Measurements from ENCODE around the gene LACC1.

The LACC1 gene

GRCh38 chr13:43910856-43911255 is 31.2 kb downstream of the LACC1 start:
- no peak for TF ChIP-seq POU2F2 (IDR thresholded peaks at IDR 0.05; ENCODE audit: low read depth, low read length)
- TF ChIP-seq POLR2A (IDR thresholded peaks at IDR 0.05; ENCODE audit: low read depth, low read length), result no peak
- TF ChIP-seq SPI1 (IDR thresholded peaks at IDR 0.05; ENCODE audit: low read depth, low read length), result no peak
- no peak for TF ChIP-seq PAX5 (IDR thresholded peaks at IDR 0.05; ENCODE audit: insufficient read depth, low read length, severe bottlenecking)
- TF ChIP-seq TAF1 (IDR thresholded peaks at IDR 0.05; ENCODE audit: low read depth, low read length), result no peak
- TF ChIP-seq POLR2AphosphoS5 (IDR thresholded peaks at IDR 0.05; ENCODE audit: low read depth, low read length), result no peak
- DNase-seq (ENCODE audit: insufficient read length, low spot score), result no peak
- no peak for FAIRE-seq

- no peak for FAIRE-seq
- TF ChIP-seq TAF1 (IDR thresholded peaks at IDR 0.05; ENCODE audit: low read depth, low read length) (no peak), SPI1 (IDR thresholded peaks at IDR 0.05; ENCODE audit: low read depth, low read length) (no peak), PAX5 (IDR thresholded peaks at IDR 0.05; ENCODE audit: insufficient read depth, low read length, severe bottlenecking) (no peak), POLR2A (IDR thresholded peaks at IDR 0.05; ENCODE audit: low read depth, low read length) (no peak), POU2F2 (IDR thresholded peaks at IDR 0.05; ENCODE audit: low read depth, low read length) (no peak), POLR2AphosphoS5 (IDR thresholded peaks at IDR 0.05; ENCODE audit: low read depth, low read length) (no peak)
- DNase-seq (ENCODE audit: insufficient read length, low spot score), result no peak
These were observed 31.6 kb downstream of the LACC1 start for GRCh38 chr13:43911278-43911677.

GRCh38 chr13:43911871-43912270 is 32.2 kb downstream of the LACC1 start:
- no peak for TF ChIP-seq POLR2A (IDR thresholded peaks at IDR 0.05; ENCODE audit: low read depth, low read length)
- TF ChIP-seq TAF1 (IDR thresholded peaks at IDR 0.05; ENCODE audit: low read depth, low read length), result no peak
- no peak for TF ChIP-seq PAX5 (IDR thresholded peaks at IDR 0.05; ENCODE audit: insufficient read depth, low read length, severe bottlenecking)
- no peak for TF ChIP-seq POU2F2 (IDR thresholded peaks at IDR 0.05; ENCODE audit: low read depth, low read length)
- no peak for TF ChIP-seq SPI1 (IDR thresholded peaks at IDR 0.05; ENCODE audit: low read depth, low read length)
- no peak for TF ChIP-seq POLR2AphosphoS5 (IDR thresholded peaks at IDR 0.05; ENCODE audit: low read depth, low read length)
- DNase-seq (ENCODE audit: insufficient read length, low spot score) (no peak), FAIRE-seq (no peak)

- no peak for DNase-seq (ENCODE audit: insufficient read length, low spot score)
- no peak for TF ChIP-seq PAX5 (IDR thresholded peaks at IDR 0.05; ENCODE audit: insufficient read depth, low read length, severe bottlenecking)
- no peak for TF ChIP-seq POLR2A (IDR thresholded peaks at IDR 0.05; ENCODE audit: low read depth, low read length)
- no peak for TF ChIP-seq POU2F2 (IDR thresholded peaks at IDR 0.05; ENCODE audit: low read depth, low read length)
- no peak for TF ChIP-seq TAF1 (IDR thresholded peaks at IDR 0.05; ENCODE audit: low read depth, low read length)
- no peak for TF ChIP-seq SPI1 (IDR thresholded peaks at IDR 0.05; ENCODE audit: low read depth, low read length)
- TF ChIP-seq POLR2AphosphoS5 (IDR thresholded peaks at IDR 0.05; ENCODE audit: low read depth, low read length), result no peak
- FAIRE-seq, result no peak
These were observed 35.7 kb downstream of the LACC1 start for GRCh38 chr13:43915451-43915850.

- FAIRE-seq (no peak), DNase-seq (ENCODE audit: insufficient read length, low spot score) (no peak)
- TF ChIP-seq POU2F2 (IDR thresholded peaks at IDR 0.05; ENCODE audit: low read depth, low read length) (no peak), TAF1 (IDR thresholded peaks at IDR 0.05; ENCODE audit: low read depth, low read length) (no peak), SPI1 (IDR thresholded peaks at IDR 0.05; ENCODE audit: low read depth, low read length) (no peak), PAX5 (IDR thresholded peaks at IDR 0.05; ENCODE audit: insufficient read depth, low read length, severe bottlenecking) (no peak), POLR2A (IDR thresholded peaks at IDR 0.05; ENCODE audit: low read depth, low read length) (no peak), POLR2AphosphoS5 (IDR thresholded peaks at IDR 0.05; ENCODE audit: low read depth, low read length) (no peak)
These were observed 37.1 kb downstream of the LACC1 start for GRCh38 chr13:43916828-43917227.

GRCh38 chr13:43918636-43919035 is 38.9 kb downstream of the LACC1 start:
- DNase-seq (ENCODE audit: insufficient read length, low spot score) (no peak), FAIRE-seq (no peak)
- no peak for TF ChIP-seq POLR2A (IDR thresholded peaks at IDR 0.05; ENCODE audit: low read depth, low read length)
- TF ChIP-seq TAF1 (IDR thresholded peaks at IDR 0.05; ENCODE audit: low read depth, low read length), result no peak
- no peak for TF ChIP-seq POLR2AphosphoS5 (IDR thresholded peaks at IDR 0.05; ENCODE audit: low read depth, low read length)
- no peak for TF ChIP-seq SPI1 (IDR thresholded peaks at IDR 0.05; ENCODE audit: low read depth, low read length)
- no peak for TF ChIP-seq PAX5 (IDR thresholded peaks at IDR 0.05; ENCODE audit: insufficient read depth, low read length, severe bottlenecking)
- TF ChIP-seq POU2F2 (IDR thresholded peaks at IDR 0.05; ENCODE audit: low read depth, low read length), result no peak

GRCh38 chr13:43920965-43921674 is 41.4 kb downstream of the LACC1 start:
- no peak for FAIRE-seq
- TF ChIP-seq SPI1 (IDR thresholded peaks at IDR 0.05; ENCODE audit: low read depth, low read length), result no peak
- TF ChIP-seq POU2F2 (IDR thresholded peaks at IDR 0.05; ENCODE audit: low read depth, low read length), result no peak
- no peak for TF ChIP-seq TAF1 (IDR thresholded peaks at IDR 0.05; ENCODE audit: low read depth, low read length)
- TF ChIP-seq POLR2A (IDR thresholded peaks at IDR 0.05; ENCODE audit: low read depth, low read length), result no peak
- no peak for TF ChIP-seq PAX5 (IDR thresholded peaks at IDR 0.05; ENCODE audit: insufficient read depth, low read length, severe bottlenecking)
- TF ChIP-seq POLR2AphosphoS5 (IDR thresholded peaks at IDR 0.05; ENCODE audit: low read depth, low read length), result no peak
- DNase-seq (ENCODE audit: insufficient read length, low spot score), result no peak

- peak; percentile 74 for FAIRE-seq
- no peak for DNase-seq (ENCODE audit: insufficient read length, low spot score)
- no peak for TF ChIP-seq POLR2A (IDR thresholded peaks at IDR 0.05; ENCODE audit: low read depth, low read length)
- peak; percentile 95 for TF ChIP-seq SPI1 (IDR thresholded peaks at IDR 0.05; ENCODE audit: low read depth, low read length)
These were observed 45.0 kb downstream of the LACC1 start for GRCh38 chr13:43924549-43925245.

- FAIRE-seq, result no peak
- TF ChIP-seq POLR2AphosphoS5 (IDR thresholded peaks at IDR 0.05; ENCODE audit: low read depth, low read length), result no peak
- no peak for TF ChIP-seq SPI1 (IDR thresholded peaks at IDR 0.05; ENCODE audit: low read depth, low read length)
- no peak for TF ChIP-seq POU2F2 (IDR thresholded peaks at IDR 0.05; ENCODE audit: low read depth, low read length)
- no peak for TF ChIP-seq TAF1 (IDR thresholded peaks at IDR 0.05; ENCODE audit: low read depth, low read length)
- no peak for TF ChIP-seq PAX5 (IDR thresholded peaks at IDR 0.05; ENCODE audit: insufficient read depth, low read length, severe bottlenecking)
- no peak for TF ChIP-seq POLR2A (IDR thresholded peaks at IDR 0.05; ENCODE audit: low read depth, low read length)
These were observed 50.2 kb downstream of the LACC1 start for GRCh38 chr13:43929947-43930346.

More at GRCh38 chr13:43929947-43930346, 50.2 kb downstream of the LACC1 start:
- DNase-seq (ENCODE audit: insufficient read length, low spot score), result no peak

All from GM12891 (cell line).